B cell (primary cell): Measurements from ENCODE around the gene DSG3. TPM values are rescaled to one million over a fixed set of nuclear protein-coding genes. Genes with fewer than 3 reads are reported as not detected.

Source experiments
- ATAC-seq: fragments of 200-7000 bp; cut with Tn5 transposase; one replicate; pipeline ENCODE4 v1.10.0; 2021; ENCODE audit warnings: low read depth, mild to moderate bottlenecking, moderate number of reproducible peaks, moderate library complexity
- CTCF ChIA-PET: fragments of 350-600 bp; sonication (Branson Sonifier 250); formaldehyde crosslinking; loops from one replicate; lab custom pipeline; 2021; ENCODE audit warnings: antibody characterized with exemption, inconsistent platforms; lab: Charles Lee
- POLR2A ChIA-PET: fragments of 350-600 bp; sonication (Branson Sonifier 250); formaldehyde crosslinking; loops from one replicate; lab custom pipeline; 2021; ENCODE audit warnings: antibody characterized with exemption; lab: Charles Lee
- DNase-seq: peaks from one replicate; pipeline ENCODE4 v3.0.0; 2013
- H2AFZ ChIP-seq: 2 replicates; pipeline ENCODE4 v1.6.1; 2012; ENCODE audit warnings: mild to moderate bottlenecking, low read depth, low read length; ENCODE audit not compliant: insufficient read depth, poor library complexity, severe bottlenecking
- H3K27ac ChIP-seq, 2 donors: 1 replicate in 1 of 2; 2 replicates in 1 of 2; pipeline ENCODE4 v1.5.1; 2012 to 2013; ENCODE audit warnings: low read length in 2 of 2, mild to moderate bottlenecking in 2 of 2, moderate library complexity in 1 of 2
- H3K27me3 ChIP-seq, 4 experiments: fragments of 200-600 bp in 1 of 4; sonication (generic) in 1 of 4; replicated peaks in 1 of 4; 1 replicate in 2 of 4; 2 replicates in 2 of 4; pipeline versions ENCODE4 v1.6.1 to v1.7.0; 2013 to 2016; ENCODE audit warnings: low read length in 3 of 4, mild to moderate bottlenecking in 2 of 4, mixed read lengths in 1 of 4, moderate library complexity in 1 of 4; ENCODE audit not compliant: insufficient read depth in 4 of 4, control insufficient read depth in 3 of 4; ENCODE audit errors: control extremely low read depth in 1 of 4
- H3K36me3 ChIP-seq, 2 experiments: replicated peaks in 1 of 2; 1 replicate in 1 of 2; 2 replicates in 1 of 2; pipeline versions ENCODE4 v1.6.1 to v1.7.1; 2013; ENCODE audit warnings: low read length in 1 of 2; ENCODE audit not compliant: insufficient read depth in 2 of 2, control insufficient read depth in 1 of 2; ENCODE audit errors: control extremely low read depth in 1 of 2, extremely low read depth in 1 of 2
- H3K4me1 ChIP-seq, 2 donors: fragments of 200-600 bp in 1 of 2; sonication (generic) in 1 of 2; 1 replicate in 1 of 2; 2 replicates in 1 of 2; pipeline versions ENCODE4 v1.5.1 to v1.6.1; 2013 to 2017; ENCODE audit warnings: low read length in 2 of 2; ENCODE audit not compliant: control insufficient read depth in 2 of 2, insufficient read depth in 2 of 2
- H3K4me2 ChIP-seq: replicated peaks from 2 replicates; pipeline ENCODE3; 2012; ENCODE audit warnings: mild to moderate bottlenecking, low read depth, low read length; ENCODE audit not compliant: poor library complexity, severe bottlenecking
- H3K4me3 ChIP-seq, 5 experiments: fragments of 200-600 bp in 1 of 5; sonication (generic) in 1 of 5; 1 replicate in 3 of 5; 2 replicates in 2 of 5; pipeline versions ENCODE4 v1.5.1 to v1.7.0; 2011 to 2016; ENCODE audit warnings: low read length in 4 of 5, mild to moderate bottlenecking in 4 of 5, low read depth in 2 of 5, control low read depth in 1 of 5, moderate library complexity in 1 of 5; ENCODE audit not compliant: insufficient read depth in 1 of 5; ENCODE audit errors: control extremely low read depth in 1 of 5, extremely low read depth in 1 of 5
- H3K79me2 ChIP-seq: fragments of 200-600 bp; sonication (generic); one replicate; pipeline ENCODE4 v1.6.0; 2016; ENCODE audit warnings: low read length; ENCODE audit not compliant: control insufficient read depth, insufficient read depth
- H3K9ac ChIP-seq: fragments of 200-600 bp; sonication (generic); 2 replicates; pipeline ENCODE4 v1.6.1; 2017; ENCODE audit warnings: mild to moderate bottlenecking, low read length, moderate library complexity
- H3K9me3 ChIP-seq, 3 donors: one replicate each; pipeline versions ENCODE4 v1.6.1 to v1.7.1; 2013; ENCODE audit warnings: low read length in 2 of 3; ENCODE audit not compliant: control insufficient read depth in 2 of 3, insufficient read depth in 1 of 3; ENCODE audit errors: control extremely low read depth in 1 of 3
- H4K20me1 ChIP-seq: 2 replicates; pipeline ENCODE4 v1.6.0; 2012; ENCODE audit warnings: mild to moderate bottlenecking, low read length; ENCODE audit not compliant: insufficient read depth, control insufficient read depth, poor library complexity, severe bottlenecking
- H3K27ac Mint-ChIP-seq: one replicate; pipeline ENCODE4 v1.8.0; 2021; ENCODE audit warnings: mixed read lengths
- H3K27me3 Mint-ChIP-seq: one replicate; pipeline ENCODE4 v1.8.0; 2021; ENCODE audit warnings: mixed read lengths
- H3K4me1 Mint-ChIP-seq: one replicate; pipeline ENCODE4 v1.8.0; 2021; ENCODE audit warnings: mixed read lengths
- H3K4me3 Mint-ChIP-seq: one replicate; pipeline ENCODE4 v1.8.0; 2021; ENCODE audit warnings: mixed read lengths
- H3K9me3 Mint-ChIP-seq: one replicate; pipeline ENCODE4 v1.8.0; 2022; ENCODE audit warnings: mixed read lengths; ENCODE audit not compliant: insufficient read depth
- CTCF ChIP-seq: fragments of 200-600 bp; IDR thresholded peaks from one replicate; pipeline ENCODE4 v1.8.0; 2022; ENCODE audit warnings: antibody characterized with exemption, mild to moderate bottlenecking
- EZH2 ChIP-seq: IDR thresholded peaks from 2 replicates; pipeline ENCODE4 v1.6.1; 2012; ENCODE audit warnings: borderline replicate concordance, low read depth, mild to moderate bottlenecking, moderate library complexity, low read length; ENCODE audit not compliant: insufficient read depth, poor library complexity, severe bottlenecking
- WGBS: methylation state at CpG from one replicate; pipeline ENCODE4 v1.1.5; 2013; ENCODE audit warnings: missing lambda C conversion rate; ENCODE audit not compliant: insufficient coverage; 5-methylcytosine and 5-hydroxymethylcytosine counted together
- intact Hi-C: fragments of 100-400 bp; cut with micrococcal nuclease; formaldehyde crosslinking; loops from one replicate; pipeline ENCODE4 v1.10.0; 2022
- polyA plus RNA-seq: library from polyadenylated mRNA; depleted of rRNA; stranded (reverse); fragments of >200 nt; gene quantifications from 2 replicates; pipeline ENCODE4 v1.2.3, GENCODE V29; 2012
- total RNA-seq, 2 donors: library from RNA; stranded (reverse); fragments of 120-200 nt in 1 of 2; gene quantifications; 1 replicate in 1 of 2; 2 replicates in 1 of 2; pipeline versions ENCODE4 v1.2.3 to v1.2.4, GENCODE V29; 2013 to 2022

Gene DSG3
- total and polyA plus RNA-seq, 2 donors (not counting 1 experiment from before 2014, with no cell fraction given), result not detected

DNA sequence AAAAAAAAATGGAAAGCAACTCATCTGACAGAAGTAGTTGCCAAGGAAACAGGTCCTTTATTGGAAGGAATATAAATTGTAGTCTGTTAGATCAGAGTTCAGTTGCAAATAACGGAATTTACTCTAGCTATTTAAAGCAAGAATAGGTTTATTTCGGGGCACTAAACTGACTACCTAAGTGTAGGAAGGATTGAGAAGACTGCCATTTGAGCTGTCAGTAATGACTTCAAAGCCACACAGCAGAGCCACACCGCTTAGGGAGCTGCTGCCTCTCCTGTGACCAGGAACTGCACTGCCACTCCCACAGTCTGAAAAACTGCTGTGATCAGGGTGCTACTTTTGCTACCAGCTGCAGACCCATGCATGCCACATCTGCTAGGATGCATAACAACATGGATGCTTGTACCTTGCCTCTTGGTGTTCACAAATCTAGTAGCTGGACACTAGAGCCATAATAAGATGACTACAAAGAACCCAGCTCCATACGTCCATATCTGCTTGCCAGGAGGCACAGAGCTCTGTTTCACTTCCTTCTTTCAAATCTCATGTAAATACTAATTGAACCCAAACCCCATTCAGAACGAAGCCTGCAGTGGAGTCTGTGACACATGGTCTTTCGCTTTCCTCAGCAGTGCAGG lies 52.6 kb downstream of the DSG3 start:
- H3K36me3 ChIP-seq, result no peaks in the 10 kb centered on the region
- H3K4me2 ChIP-seq, result no peak overlapping the region
- no peak overlapping the region for H3K4me3 Mint-ChIP-seq
- no peak overlapping the region for H3K27ac ChIP-seq
- TF ChIP-seq CTCF, result no peak
- no peak for TF ChIP-seq EZH2
- H3K9me3 ChIP-seq, result peaks cover 0 to 6% (median 0%) of the 10 kb centered on the region in 3 donors
- DNase-seq (peak; percentile 8), ATAC-seq (peak; percentile 39)
- H3K4me1 ChIP-seq, result peaks cover 15% of the 10 kb centered on the region in 2 donors
- 57% methylated on average over 4 of the region's 6 CpGs for WGBS
- H3K9ac ChIP-seq, result no peak overlapping the region
- peaks cover 2% of the 10 kb centered on the region for H3K9me3 Mint-ChIP-seq
- no peak overlapping the region for H3K27ac Mint-ChIP-seq
- H3K4me1 Mint-ChIP-seq, result peaks cover 16% of the 10 kb centered on the region
- H3K79me2 ChIP-seq, result no peaks in the 10 kb centered on the region
- no peaks in the 10 kb centered on the region for H4K20me1 ChIP-seq
- POLR2A ChIA-PET, result no interaction called here
- H2AFZ ChIP-seq, result no peak overlapping the region
- peaks cover 35% of the 10 kb centered on the region for H3K27me3 Mint-ChIP-seq
- H3K27me3 ChIP-seq, result peaks cover 0 to 32% (median 17%) of the 10 kb centered on the region in 4 experiments
- CTCF ChIA-PET, result interaction anchor here (0.8 kb wide), 1 partner anchor 1436 kb away, joined by 5 read pairs; no protein-coding TSS in a partner anchor
- intact Hi-C loops, result no loop called here
- H3K4me3 ChIP-seq, result no peak overlapping the region

DNA sequence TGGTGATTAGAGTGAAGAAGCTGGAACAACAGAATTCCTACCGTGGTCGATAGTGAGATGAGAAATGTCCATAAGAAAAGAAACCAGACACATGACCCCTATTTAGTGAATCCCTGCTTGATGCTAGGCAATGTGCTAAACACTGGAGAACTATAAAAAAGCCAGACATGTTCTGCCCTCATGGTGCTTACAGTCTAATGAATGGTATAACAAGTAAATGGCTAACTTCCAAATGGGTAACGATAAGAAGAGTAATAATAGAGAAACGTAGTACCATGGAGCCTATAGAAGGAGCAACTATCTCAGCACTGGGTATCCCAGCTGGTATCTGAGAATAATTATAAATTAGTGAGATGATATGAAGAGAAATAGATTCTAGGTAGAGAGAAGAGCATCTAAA lies 55.5 kb downstream of the DSG3 start:
- ChIA-PET CTCF (no interaction called here), POLR2A (no interaction called here)
- H4K20me1 ChIP-seq, result no peaks in the 10 kb centered on the region
- WGBS, result 92% methylated on average over 4 of the region's 4 CpGs
- H3K27ac ChIP-seq, result no peak overlapping the region
- no peak overlapping the region for H3K4me2 ChIP-seq
- Mint-ChIP-seq H3K27me3 (peaks cover 19% of the 10 kb centered on the region), H3K9me3 (peaks cover 2% of the 10 kb centered on the region), H3K4me3 (no peak overlapping the region), H3K27ac (no peak overlapping the region), H3K4me1 (peaks cover 14% of the 10 kb centered on the region)
- H3K27me3 ChIP-seq, result peaks cover 0 to 11% (median 8%) of the 10 kb centered on the region in 4 experiments
- ATAC-seq (no peak), DNase-seq (no peak)
- H2AFZ ChIP-seq, result no peak overlapping the region
- H3K36me3 ChIP-seq, result no peaks in the 10 kb centered on the region
- H3K9ac ChIP-seq, result no peak overlapping the region
- intact Hi-C loops, result no loop called here
- H3K4me1 ChIP-seq, result peaks cover 9 to 11% of the 10 kb centered on the region in 2 donors
- H3K4me3 ChIP-seq, result no peak overlapping the region
- H3K79me2 ChIP-seq, result no peaks in the 10 kb centered on the region
- TF ChIP-seq EZH2, result no peak
- TF ChIP-seq CTCF, result no peak
- no peaks in the 10 kb centered on the region for H3K9me3 ChIP-seq
